ENCODE results near the gene SPTLC1. TPM values are rescaled to one million over a fixed set of nuclear protein-coding genes. Genes with fewer than 3 reads are reported as not detected.
A peak's percentile ranks its signal among the peaks of the same experiment; 100 is the strongest.
"Not testable (repeated sequence)": the region's sequence is repeated elsewhere in the genome, so short reads cannot be mapped to it uniquely, and the experiment has no call there.

Gene SPTLC1
- total and polyA plus RNA-seq, 4 experiments from 2014 or later = 45.6 to 57.9 (median 56.8) TPM

GRCh38 chr9:92021785-92022541, 93.2 kb downstream of the SPTLC1 start:
- H3K9me3 ChIP-seq (ENCODE audit: control insufficient read depth in 1 of 2, low read length in 2 of 2); H3K36me3 ChIP-seq (ENCODE audit: insufficient read depth, low read length); H3K4me1 Mint-ChIP-seq; CTCF ChIA-PET (ENCODE audit: partially characterized antibody); H3K4me1 ChIP-seq (ENCODE audit: insufficient read depth, low read length); H3K36me3 Mint-ChIP-seq; H3K4me3 Mint-ChIP-seq; DNase-seq; H3K27me3 Mint-ChIP-seq; H3K27ac Mint-ChIP-seq; H3K4me3 ChIP-seq (ENCODE audit: low read length in 2 of 2); intact Hi-C loops (cut with micrococcal nuclease); H3K27me3 ChIP-seq (ENCODE audit: insufficient read depth, low read length); H3K27ac ChIP-seq (ENCODE audit: low read depth, low read length); POLR2A ChIA-PET (ENCODE audit: partially characterized antibody): not testable (repeated sequence)
- peaks cover 0 to 11% (median 3%) of the 10 kb centered on the region in 8 donors for H3K9me3 Mint-ChIP-seq

DNA sequence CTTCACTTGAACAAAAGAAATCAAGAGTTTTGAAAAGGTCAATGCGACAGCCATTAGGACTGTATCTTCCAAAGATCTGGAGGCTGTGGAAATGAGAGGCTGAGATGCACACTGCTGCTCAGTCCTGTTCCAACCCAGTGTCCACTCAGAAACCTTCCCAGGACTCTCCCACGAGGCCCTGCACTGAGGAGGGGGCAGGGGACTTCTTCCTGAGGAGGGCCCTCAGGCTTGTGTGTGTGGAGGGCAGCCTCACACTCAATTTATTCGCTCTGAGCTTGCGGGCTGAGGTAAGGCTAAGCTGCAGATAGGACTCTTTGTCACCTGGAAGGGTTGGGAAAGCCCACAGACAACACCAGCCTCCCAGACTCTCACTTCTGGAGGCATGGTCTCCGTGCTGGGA, 95.6 kb downstream of the SPTLC1 start:
- Mint-ChIP-seq H3K4me3 (no peak overlapping the region), H3K27me3 (peaks cover 0 to 7% of the 10 kb centered on the region in 2 donors), H3K9me3 (peaks cover 2 to 19% (median 4%) of the 10 kb centered on the region in 8 donors), H3K27ac (no peak overlapping the region), H3K4me1 (no peaks in the 10 kb centered on the region), H3K36me3 (peaks cover 0 to 3% of the 10 kb centered on the region in 2 donors)
- ChIA-PET CTCF (ENCODE audit: partially characterized antibody) (no interaction called here), POLR2A (ENCODE audit: partially characterized antibody) (no interaction called here)
- no peaks in the 10 kb centered on the region for H3K36me3 ChIP-seq (ENCODE audit: insufficient read depth, low read length)
- DNase-seq = no peak
- H3K9me3 ChIP-seq (ENCODE audit: control insufficient read depth in 1 of 2, low read length in 2 of 2) = no peaks in the 10 kb centered on the region
- no peak overlapping the region for H3K27ac ChIP-seq (ENCODE audit: low read depth, low read length)
- H3K4me1 ChIP-seq (ENCODE audit: insufficient read depth, low read length) = no peaks in the 10 kb centered on the region
- H3K4me3 ChIP-seq (ENCODE audit: low read length in 2 of 2) = no peak overlapping the region
- intact Hi-C loops (cut with micrococcal nuclease) = no loop called here
- H3K27me3 ChIP-seq (ENCODE audit: insufficient read depth, low read length) = no peaks in the 10 kb centered on the region

DNA sequence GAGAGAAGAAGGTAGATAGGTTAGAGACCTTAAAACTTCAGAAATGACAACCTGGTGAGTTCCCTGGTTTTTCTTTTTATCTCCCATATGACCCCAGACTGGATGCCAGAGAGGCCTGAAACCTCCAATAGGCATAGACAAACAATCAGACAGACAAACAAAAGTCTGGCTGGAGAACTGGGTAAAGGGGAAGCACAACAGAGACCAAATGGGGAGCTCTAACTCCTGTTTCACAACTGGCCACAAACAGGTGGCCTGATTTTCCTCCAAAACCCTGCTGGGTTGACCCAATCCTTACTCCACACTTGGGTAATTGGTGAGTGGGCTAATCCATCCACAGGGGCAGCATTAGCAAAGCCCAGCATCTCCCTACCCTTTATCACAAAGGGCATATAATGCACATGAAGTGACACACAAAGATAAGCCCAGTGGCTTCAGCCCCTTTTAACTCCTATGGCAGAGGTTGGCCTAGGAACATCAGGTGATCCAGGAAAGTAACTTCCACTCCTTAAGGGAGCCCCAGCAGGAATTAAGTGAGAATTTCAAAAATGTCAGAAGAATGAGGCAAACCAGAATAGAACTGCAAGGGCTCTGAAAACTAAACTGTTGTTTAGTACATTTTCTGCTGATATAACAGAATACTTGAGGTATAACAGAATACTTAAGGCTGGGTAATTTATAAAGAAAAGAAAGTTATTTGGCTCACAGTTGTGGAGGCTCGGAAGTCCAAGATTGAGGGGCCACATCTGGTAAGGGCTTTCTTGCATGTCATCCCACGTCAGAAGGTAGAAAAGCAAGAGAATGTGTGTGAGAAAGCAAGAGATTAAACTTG, 104.3 kb downstream of the SPTLC1 start:
- Mint-ChIP-seq H3K9me3 (peaks cover 0 to 15% (median 7%) of the 10 kb centered on the region in 8 donors), H3K36me3 (peaks cover 0 to 4% of the 10 kb centered on the region in 2 donors), H3K27me3 (peaks cover 1 to 4% of the 10 kb centered on the region in 2 donors), H3K4me3 (no peak overlapping the region), H3K4me1 (no peaks in the 10 kb centered on the region), H3K27ac (no peak overlapping the region)
- H3K4me1 ChIP-seq (ENCODE audit: insufficient read depth, low read length) = no peaks in the 10 kb centered on the region
- no peak for DNase-seq
- no peak overlapping the region for H3K4me3 ChIP-seq (ENCODE audit: low read length in 2 of 2)
- H3K36me3 ChIP-seq (ENCODE audit: insufficient read depth, low read length) = no peaks in the 10 kb centered on the region
- no peaks in the 10 kb centered on the region for H3K27me3 ChIP-seq (ENCODE audit: insufficient read depth, low read length)
- CTCF ChIA-PET (ENCODE audit: partially characterized antibody) = no interaction called here
- no peaks in the 10 kb centered on the region for H3K9me3 ChIP-seq (ENCODE audit: control insufficient read depth in 1 of 2, low read length in 2 of 2)
- intact Hi-C loops (cut with micrococcal nuclease) = no loop called here
- POLR2A ChIA-PET (ENCODE audit: partially characterized antibody) = no interaction called here
- H3K27ac ChIP-seq (ENCODE audit: low read depth, low read length) = no peak overlapping the region

DNA sequence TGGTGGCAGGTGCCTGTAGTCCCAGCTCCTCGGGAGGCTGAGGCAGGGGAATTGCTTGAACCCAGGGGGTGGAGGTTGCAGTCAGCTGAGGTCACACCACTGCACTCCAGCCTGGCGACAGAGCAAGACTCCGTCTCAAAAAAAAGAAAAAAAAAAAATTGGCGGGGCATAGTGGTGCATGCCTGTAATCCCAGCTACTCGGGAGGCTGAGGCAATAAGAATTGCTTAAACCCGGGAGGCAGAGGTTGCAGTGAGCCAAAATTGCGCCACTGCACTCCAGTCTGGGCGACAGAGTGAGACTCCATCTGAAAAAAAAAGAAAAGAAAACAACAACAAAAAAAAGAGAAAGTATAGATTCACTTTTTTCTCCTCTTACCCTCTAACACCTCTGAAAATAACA, 105.0 kb downstream of the SPTLC1 start:
- H3K36me3 ChIP-seq (ENCODE audit: insufficient read depth, low read length); H3K27me3 ChIP-seq (ENCODE audit: insufficient read depth, low read length); CTCF ChIA-PET (ENCODE audit: partially characterized antibody); intact Hi-C loops (cut with micrococcal nuclease); H3K4me3 ChIP-seq (ENCODE audit: low read length in 2 of 2); H3K27ac Mint-ChIP-seq; H3K27ac ChIP-seq (ENCODE audit: low read depth, low read length); H3K9me3 ChIP-seq (ENCODE audit: control insufficient read depth in 1 of 2, low read length in 2 of 2); POLR2A ChIA-PET (ENCODE audit: partially characterized antibody); H3K4me3 Mint-ChIP-seq; H3K36me3 Mint-ChIP-seq; H3K4me1 Mint-ChIP-seq; DNase-seq; H3K4me1 ChIP-seq (ENCODE audit: insufficient read depth, low read length); H3K27me3 Mint-ChIP-seq: not testable (repeated sequence)
- H3K9me3 Mint-ChIP-seq = peaks cover 0 to 15% (median 6%) of the 10 kb centered on the region in 8 donors

- no peaks in the 10 kb centered on the region for H3K9me3 Mint-ChIP-seq
- H3K36me3 ChIP-seq (ENCODE audit: insufficient read depth, low read length) = no peaks in the 10 kb centered on the region
- ChIA-PET POLR2A (ENCODE audit: partially characterized antibody) (no interaction called here), CTCF (ENCODE audit: partially characterized antibody) (no interaction called here)
- H3K4me1 ChIP-seq (ENCODE audit: insufficient read depth, low read length) = no peaks in the 10 kb centered on the region
- no peak for DNase-seq
- no peaks in the 10 kb centered on the region for H3K36me3 Mint-ChIP-seq
- no peak overlapping the region for H3K27ac ChIP-seq (ENCODE audit: low read depth, low read length)
- intact Hi-C loops (cut with micrococcal nuclease) = no loop called here
- no peak overlapping the region for H3K27ac Mint-ChIP-seq
- H3K4me1 Mint-ChIP-seq = no peaks in the 10 kb centered on the region
- peaks cover 1% of the 10 kb centered on the region in 2 donors for H3K27me3 Mint-ChIP-seq
- no peak overlapping the region for H3K4me3 Mint-ChIP-seq
- H3K9me3 ChIP-seq (ENCODE audit: control insufficient read depth in 1 of 2, low read length in 2 of 2) = no peaks in the 10 kb centered on the region
- H3K4me3 ChIP-seq (ENCODE audit: low read length in 2 of 2) = no peak overlapping the region
- H3K27me3 ChIP-seq (ENCODE audit: insufficient read depth, low read length) = no peaks in the 10 kb centered on the region
Observed at GRCh38 chr9:92008041-92008440, 107.2 kb downstream of the SPTLC1 start.

DNA sequence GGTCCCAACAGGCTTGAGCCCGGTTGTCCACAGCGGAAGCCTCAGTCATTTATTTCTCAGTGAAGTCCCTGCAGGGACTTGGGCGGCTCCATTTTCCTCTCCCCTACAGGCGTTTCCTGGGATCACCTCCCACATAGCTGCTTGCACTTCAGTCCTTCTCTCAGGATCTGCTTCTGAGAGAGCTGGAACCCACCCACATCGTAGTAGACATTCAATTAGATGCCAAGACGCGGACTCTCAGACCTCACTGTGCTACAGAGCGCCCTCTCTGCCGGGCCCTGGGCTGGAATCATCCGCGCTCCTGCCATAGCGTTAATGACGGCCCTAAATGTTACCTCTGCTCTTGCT, 111.2 kb downstream of the SPTLC1 start:
- Mint-ChIP-seq H3K4me3 (no peak overlapping the region), H3K36me3 (no peaks in the 10 kb centered on the region), H3K27ac (peak overlapping the region in 1 of 7 donors; percentile 8), H3K4me1 (no peaks in the 10 kb centered on the region), H3K9me3 (peaks cover 0 to 1% (median 0%) of the 10 kb centered on the region in 8 donors), H3K27me3 (peaks cover 9% of the 10 kb centered on the region in 2 donors)
- intact Hi-C loops (cut with micrococcal nuclease) = no loop called here
- H3K27ac ChIP-seq (ENCODE audit: low read depth, low read length) = no peak overlapping the region
- no peaks in the 10 kb centered on the region for H3K27me3 ChIP-seq (ENCODE audit: insufficient read depth, low read length)
- no peaks in the 10 kb centered on the region for H3K9me3 ChIP-seq (ENCODE audit: control insufficient read depth in 1 of 2, low read length in 2 of 2)
- ChIA-PET CTCF (ENCODE audit: partially characterized antibody) (no interaction called here), POLR2A (ENCODE audit: partially characterized antibody) (no interaction called here)
- no peaks in the 10 kb centered on the region for H3K4me1 ChIP-seq (ENCODE audit: insufficient read depth, low read length)
- DNase-seq = no peak
- no peaks in the 10 kb centered on the region for H3K36me3 ChIP-seq (ENCODE audit: insufficient read depth, low read length)
- no peak overlapping the region for H3K4me3 ChIP-seq (ENCODE audit: low read length in 2 of 2)

DNA sequence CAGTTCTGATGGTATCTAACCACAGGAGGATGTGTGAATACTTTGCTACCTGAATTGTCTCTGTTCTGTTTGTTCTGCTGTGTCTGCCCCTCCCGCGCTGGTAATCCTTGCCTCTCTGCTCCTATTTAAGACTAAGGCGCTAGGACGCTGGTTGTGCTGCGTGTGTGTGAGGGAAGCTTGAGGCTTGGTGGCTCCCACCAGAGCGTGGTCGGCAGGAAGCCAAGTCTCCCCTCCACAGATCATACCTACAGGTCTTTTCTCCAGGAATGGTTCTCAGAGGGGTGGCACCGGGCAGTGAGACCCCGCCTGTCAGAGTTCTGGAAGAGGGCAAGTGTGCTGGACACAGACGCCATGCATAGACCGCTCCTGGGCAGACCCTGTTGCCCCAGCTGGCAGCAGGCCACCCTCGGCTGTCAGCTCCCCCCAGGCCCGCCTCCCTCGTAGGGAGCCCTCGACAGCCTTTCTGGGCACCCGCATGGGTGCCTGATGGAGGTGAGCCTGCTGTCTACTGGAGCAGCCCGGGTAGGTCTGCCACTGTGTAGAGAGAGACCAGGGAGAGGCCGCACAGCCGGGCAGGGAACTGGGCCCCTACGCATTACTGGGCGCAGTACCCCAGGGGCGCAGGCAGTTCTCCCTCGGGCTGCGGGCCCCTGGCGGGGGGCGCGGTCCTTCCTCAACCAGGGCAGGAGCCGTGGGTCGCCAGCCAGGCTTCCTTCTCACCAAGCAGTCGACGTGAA, 111.7 kb downstream of the SPTLC1 start:
- POLR2A ChIA-PET (ENCODE audit: partially characterized antibody) = no interaction called here
- H3K36me3 ChIP-seq (ENCODE audit: insufficient read depth, low read length) = no peaks in the 10 kb centered on the region
- no peak for DNase-seq
- peaks cover 0 to 1% (median 0%) of the 10 kb centered on the region in 8 donors for H3K9me3 Mint-ChIP-seq
- H3K9me3 ChIP-seq (ENCODE audit: control insufficient read depth in 1 of 2, low read length in 2 of 2) = no peaks in the 10 kb centered on the region
- no peak overlapping the region for H3K4me3 Mint-ChIP-seq
- H3K4me1 ChIP-seq (ENCODE audit: insufficient read depth, low read length) = no peaks in the 10 kb centered on the region
- no peak overlapping the region for H3K27ac ChIP-seq (ENCODE audit: low read depth, low read length)
- no peaks in the 10 kb centered on the region for H3K27me3 ChIP-seq (ENCODE audit: insufficient read depth, low read length)
- no peaks in the 10 kb centered on the region for H3K4me1 Mint-ChIP-seq
- CTCF ChIA-PET (ENCODE audit: partially characterized antibody) = no interaction called here
- H3K27me3 Mint-ChIP-seq = peaks cover 9 to 10% of the 10 kb centered on the region in 2 donors
- intact Hi-C loops (cut with micrococcal nuclease) = no loop called here
- no peak overlapping the region for H3K4me3 ChIP-seq (ENCODE audit: low read length in 2 of 2)
- no peaks in the 10 kb centered on the region for H3K36me3 Mint-ChIP-seq
- H3K27ac Mint-ChIP-seq = no peak overlapping the region

All from CD4-positive, alpha-beta memory T cell (primary cell).